ENCODE data around the gene ZNF23. TPM values are rescaled to one million over a fixed set of nuclear protein-coding genes. Genes with fewer than 3 reads are reported as not detected.

ZNF23 gene
- total RNA-seq, 2 donors from 2014 or later, result 2.8 to 4.8 TPM

DNA sequence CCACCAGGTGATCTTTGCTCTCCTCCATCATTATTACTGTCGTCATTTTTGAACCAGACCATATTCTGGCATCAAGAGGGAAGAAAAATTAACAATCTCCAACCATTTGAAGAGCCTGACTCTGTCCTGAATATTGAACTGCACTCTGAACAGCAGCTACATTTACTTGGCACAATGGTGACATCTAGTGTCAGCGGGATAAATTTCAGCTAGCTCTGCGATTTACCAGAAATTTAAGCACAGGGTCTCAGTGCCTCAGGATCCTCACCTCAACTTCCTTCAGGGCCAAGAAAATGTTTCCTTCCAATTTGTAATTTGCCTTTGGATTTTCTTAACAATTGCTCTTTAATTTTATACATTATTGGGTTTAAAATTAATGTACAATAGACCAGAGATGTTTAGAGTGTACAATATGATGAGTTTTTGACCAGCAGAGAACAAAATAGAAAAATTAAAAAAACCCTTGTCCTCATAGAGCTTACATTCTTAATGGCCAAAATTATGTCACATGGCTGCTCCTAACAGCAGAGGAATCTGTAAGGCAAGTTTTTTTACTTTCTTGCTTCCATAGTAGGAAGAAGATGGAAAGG is 37.8 kb upstream of the ZNF23 start:
- no peaks in the 10 kb centered on the region for H3K36me3 ChIP-seq
- no peak for DNase-seq (ENCODE audit: low spot score)
- no peaks in the 10 kb centered on the region for H3K4me1 ChIP-seq
- no peaks in the 10 kb centered on the region for H3K9me3 ChIP-seq
- H3K4me3 ChIP-seq, result no peak overlapping the region
- H3K27ac ChIP-seq, result no peak overlapping the region
- TF ChIP-seq, protein P1, sequence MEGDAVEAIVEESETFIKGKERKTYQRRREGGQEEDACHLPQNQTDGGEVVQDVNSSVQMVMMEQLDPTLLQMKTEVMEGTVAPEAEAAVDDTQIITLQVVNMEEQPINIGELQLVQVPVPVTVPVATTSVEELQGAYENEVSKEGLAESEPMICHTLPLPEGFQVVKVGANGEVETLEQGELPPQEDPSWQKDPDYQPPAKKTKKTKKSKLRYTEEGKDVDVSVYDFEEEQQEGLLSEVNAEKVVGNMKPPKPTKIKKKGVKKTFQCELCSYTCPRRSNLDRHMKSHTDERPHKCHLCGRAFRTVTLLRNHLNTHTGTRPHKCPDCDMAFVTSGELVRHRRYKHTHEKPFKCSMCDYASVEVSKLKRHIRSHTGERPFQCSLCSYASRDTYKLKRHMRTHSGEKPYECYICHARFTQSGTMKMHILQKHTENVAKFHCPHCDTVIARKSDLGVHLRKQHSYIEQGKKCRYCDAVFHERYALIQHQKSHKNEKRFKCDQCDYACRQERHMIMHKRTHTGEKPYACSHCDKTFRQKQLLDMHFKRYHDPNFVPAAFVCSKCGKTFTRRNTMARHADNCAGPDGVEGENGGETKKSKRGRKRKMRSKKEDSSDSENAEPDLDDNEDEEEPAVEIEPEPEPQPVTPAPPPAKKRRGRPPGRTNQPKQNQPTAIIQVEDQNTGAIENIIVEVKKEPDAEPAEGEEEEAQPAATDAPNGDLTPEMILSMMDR (IDR thresholded peaks at IDR 0.05), result peak; percentile 42 to 75
- H3K27me3 ChIP-seq, result no peaks in the 10 kb centered on the region

DNA sequence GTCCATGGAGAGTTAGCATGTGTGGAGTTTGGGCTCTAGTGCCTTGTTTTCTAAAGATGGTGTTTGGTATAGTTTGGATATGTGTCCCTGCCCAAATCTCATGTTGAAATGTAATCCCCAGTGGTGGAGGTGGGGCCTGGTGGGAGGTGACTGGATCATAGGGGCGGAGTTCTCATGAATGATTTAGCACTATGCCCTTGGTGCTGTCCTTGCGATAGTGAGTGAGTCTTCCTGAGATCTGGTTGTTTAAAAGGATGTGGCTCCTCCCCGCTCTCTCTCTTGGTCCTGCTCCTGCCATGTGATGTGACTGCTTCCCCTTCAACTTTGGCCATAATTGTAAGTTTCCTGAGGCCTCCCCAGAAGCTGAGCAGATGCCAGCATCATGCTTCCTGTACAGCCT is 36.0 kb upstream of the ZNF23 start:
- Histone ChIP-seq H3K9me3 (no peaks in the 10 kb centered on the region), H3K4me3 (no peak overlapping the region), H3K4me1 (no peaks in the 10 kb centered on the region), H3K27me3 (no peaks in the 10 kb centered on the region), H3K27ac (no peak overlapping the region), H3K36me3 (no peaks in the 10 kb centered on the region)
- TF ChIP-seq, protein P1 (IDR thresholded peaks at IDR 0.05), result no peak
- DNase-seq (ENCODE audit: low spot score), result no peak

DNA sequence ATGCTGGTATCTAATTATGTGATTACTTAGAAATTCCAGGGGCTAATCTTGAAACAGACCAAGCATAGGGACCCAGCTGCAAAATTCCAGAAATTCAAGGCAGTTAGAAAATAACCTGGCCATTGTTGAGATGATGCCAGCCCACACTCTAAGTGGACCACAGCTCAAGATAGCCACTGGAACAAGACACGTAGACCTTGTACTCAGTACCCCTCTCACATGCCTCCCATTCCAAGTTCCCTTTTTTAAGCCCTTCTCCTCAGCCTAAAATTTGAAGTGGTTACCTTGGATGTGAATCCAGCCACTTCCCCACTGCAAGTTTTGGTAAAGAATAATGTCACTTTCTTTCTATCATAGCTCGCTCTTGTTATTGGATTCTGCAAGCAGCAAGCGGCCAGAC is 31.2 kb upstream of the ZNF23 start:
- no peaks in the 10 kb centered on the region for H3K9me3 ChIP-seq
- H3K27ac ChIP-seq, result no peak overlapping the region
- no peak for DNase-seq (ENCODE audit: low spot score)
- TF ChIP-seq, protein P1 (IDR thresholded peaks at IDR 0.05), result no peak
- no peaks in the 10 kb centered on the region for H3K36me3 ChIP-seq
- H3K27me3 ChIP-seq, result no peaks in the 10 kb centered on the region
- H3K4me3 ChIP-seq, result no peak overlapping the region
- no peaks in the 10 kb centered on the region for H3K4me1 ChIP-seq

DNA sequence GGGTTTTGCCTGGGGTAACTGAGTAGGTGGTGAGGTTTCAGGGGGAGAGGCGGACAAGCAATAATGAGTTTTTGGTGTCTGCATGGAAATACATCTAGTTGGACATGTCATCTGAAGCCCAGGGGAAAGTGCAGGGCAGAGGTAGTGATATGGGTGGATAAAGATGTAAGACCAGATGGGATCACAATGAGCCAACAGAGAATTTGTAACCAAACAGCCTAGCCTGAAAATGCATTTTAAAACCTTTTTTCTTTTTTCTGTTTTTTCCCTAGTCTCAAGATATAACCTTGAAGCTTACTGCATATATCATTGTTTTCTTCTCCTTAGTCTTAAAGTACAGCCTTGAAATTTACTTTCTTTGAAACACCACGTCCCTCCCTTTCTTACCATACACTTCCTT is 30.7 kb upstream of the ZNF23 start:
- TF ChIP-seq, protein P1 (IDR thresholded peaks at IDR 0.05), result no peak
- H3K36me3 ChIP-seq, result no peaks in the 10 kb centered on the region
- DNase-seq (ENCODE audit: low spot score), result no peak
- no peaks in the 10 kb centered on the region for H3K27me3 ChIP-seq
- H3K27ac ChIP-seq, result no peak overlapping the region
- H3K9me3 ChIP-seq, result no peaks in the 10 kb centered on the region
- H3K4me3 ChIP-seq, result no peak overlapping the region
- no peaks in the 10 kb centered on the region for H3K4me1 ChIP-seq

DNA sequence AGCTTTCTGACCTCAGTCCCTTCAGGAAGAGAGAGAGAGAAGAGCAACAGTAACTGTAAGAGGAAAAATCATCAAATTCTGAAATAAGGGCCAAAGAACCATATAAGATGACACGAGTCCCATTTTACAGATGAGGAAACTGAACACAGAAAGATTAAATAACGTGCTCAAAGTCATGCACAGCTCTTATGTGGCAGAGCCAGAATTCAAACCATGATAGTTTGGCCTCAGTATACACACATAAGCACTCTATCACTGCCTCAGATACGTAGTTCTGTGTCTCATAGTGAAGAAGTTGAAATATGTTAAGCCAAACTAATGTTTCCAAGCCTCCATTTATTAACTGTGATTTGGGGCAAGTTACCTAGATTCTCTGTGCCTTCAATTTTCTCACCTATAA is 29.0 kb upstream of the ZNF23 start:
- H3K9me3 ChIP-seq, result no peaks in the 10 kb centered on the region
- H3K4me3 ChIP-seq, result no peak overlapping the region
- H3K27ac ChIP-seq, result no peak overlapping the region
- H3K36me3 ChIP-seq, result no peaks in the 10 kb centered on the region
- no peaks in the 10 kb centered on the region for H3K4me1 ChIP-seq
- H3K27me3 ChIP-seq, result no peaks in the 10 kb centered on the region
- no peak for DNase-seq (ENCODE audit: low spot score)
- TF ChIP-seq, protein P1 (IDR thresholded peaks at IDR 0.05), result no peak

DNA sequence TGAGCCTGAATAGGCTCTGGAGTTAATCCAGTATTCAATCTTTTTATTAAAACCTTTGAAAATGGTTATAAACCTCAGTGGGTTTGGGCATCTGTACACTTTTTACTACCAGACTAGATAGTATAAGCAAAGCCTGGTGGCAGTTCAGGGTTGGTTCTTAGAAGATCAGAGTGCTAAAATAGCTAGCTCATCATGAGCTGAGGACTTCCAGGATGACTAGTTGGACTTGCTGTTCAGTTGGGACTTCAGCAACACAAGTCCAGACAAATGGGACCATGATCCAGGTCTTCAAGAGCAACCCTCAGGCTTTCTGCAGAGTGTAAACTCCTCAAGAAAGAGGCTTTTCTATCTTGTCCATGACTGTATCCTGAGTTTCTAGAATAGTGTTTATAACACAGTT is 28.3 kb upstream of the ZNF23 start:
- no peaks in the 10 kb centered on the region for H3K9me3 ChIP-seq
- no peak overlapping the region for H3K27ac ChIP-seq
- H3K4me1 ChIP-seq, result no peaks in the 10 kb centered on the region
- no peak overlapping the region for H3K4me3 ChIP-seq
- TF ChIP-seq, protein P1 (IDR thresholded peaks at IDR 0.05), result no peak
- H3K36me3 ChIP-seq, result no peaks in the 10 kb centered on the region
- no peaks in the 10 kb centered on the region for H3K27me3 ChIP-seq
- no peak for DNase-seq (ENCODE audit: low spot score)

All from right atrium auricular region (tissue), 2 donors.